GM12864 (cell line): ENCODE results near the gene RNF220.

Experiments used
- DNase-seq: peaks from one replicate; pipeline ENCODE4 v3.0.0-alpha.2; 2011; ENCODE audit warnings: low read depth
- H3K4me3 ChIP-seq: 2 replicates; pipeline ENCODE4 v1.5.1; 2011; ENCODE audit warnings: mild to moderate bottlenecking, low read depth, low read length, control low read depth
- TF ChIP-seq, protein P1 (sequence below): IDR thresholded peaks from 2 replicates; pipeline ENCODE4 v1.5.1; 2011; ENCODE audit warnings: low read depth, mild to moderate bottlenecking, moderate library complexity, low read length, control low read depth, inconsistent platforms; ENCODE audit errors: missing control alignments

Gene RNF220

DNA sequence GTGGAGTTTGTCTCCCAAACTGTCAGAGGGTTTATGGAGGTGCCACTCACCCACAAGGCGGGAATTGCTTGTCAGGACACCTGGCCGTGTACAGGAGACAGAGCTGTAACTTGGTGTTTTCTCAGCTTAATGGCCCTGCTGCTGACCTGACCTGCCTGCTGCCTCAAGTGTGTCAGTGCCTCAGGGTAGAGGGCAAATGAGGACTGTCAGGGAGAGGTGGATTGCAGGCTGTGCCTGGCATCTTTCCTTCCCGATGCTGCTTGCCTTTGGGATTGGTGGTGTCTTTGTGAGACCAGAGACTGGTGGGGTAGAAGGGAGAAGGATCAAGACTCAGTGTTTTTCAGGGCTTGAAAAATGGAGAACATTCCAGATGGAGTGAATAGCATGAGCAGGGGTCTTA is 237.9 kb downstream of the RNF220 start:
- TF ChIP-seq, protein P1, sequence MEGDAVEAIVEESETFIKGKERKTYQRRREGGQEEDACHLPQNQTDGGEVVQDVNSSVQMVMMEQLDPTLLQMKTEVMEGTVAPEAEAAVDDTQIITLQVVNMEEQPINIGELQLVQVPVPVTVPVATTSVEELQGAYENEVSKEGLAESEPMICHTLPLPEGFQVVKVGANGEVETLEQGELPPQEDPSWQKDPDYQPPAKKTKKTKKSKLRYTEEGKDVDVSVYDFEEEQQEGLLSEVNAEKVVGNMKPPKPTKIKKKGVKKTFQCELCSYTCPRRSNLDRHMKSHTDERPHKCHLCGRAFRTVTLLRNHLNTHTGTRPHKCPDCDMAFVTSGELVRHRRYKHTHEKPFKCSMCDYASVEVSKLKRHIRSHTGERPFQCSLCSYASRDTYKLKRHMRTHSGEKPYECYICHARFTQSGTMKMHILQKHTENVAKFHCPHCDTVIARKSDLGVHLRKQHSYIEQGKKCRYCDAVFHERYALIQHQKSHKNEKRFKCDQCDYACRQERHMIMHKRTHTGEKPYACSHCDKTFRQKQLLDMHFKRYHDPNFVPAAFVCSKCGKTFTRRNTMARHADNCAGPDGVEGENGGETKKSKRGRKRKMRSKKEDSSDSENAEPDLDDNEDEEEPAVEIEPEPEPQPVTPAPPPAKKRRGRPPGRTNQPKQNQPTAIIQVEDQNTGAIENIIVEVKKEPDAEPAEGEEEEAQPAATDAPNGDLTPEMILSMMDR, result no peak
- no peak overlapping the region for H3K4me3 ChIP-seq
- no peak for DNase-seq

DNA sequence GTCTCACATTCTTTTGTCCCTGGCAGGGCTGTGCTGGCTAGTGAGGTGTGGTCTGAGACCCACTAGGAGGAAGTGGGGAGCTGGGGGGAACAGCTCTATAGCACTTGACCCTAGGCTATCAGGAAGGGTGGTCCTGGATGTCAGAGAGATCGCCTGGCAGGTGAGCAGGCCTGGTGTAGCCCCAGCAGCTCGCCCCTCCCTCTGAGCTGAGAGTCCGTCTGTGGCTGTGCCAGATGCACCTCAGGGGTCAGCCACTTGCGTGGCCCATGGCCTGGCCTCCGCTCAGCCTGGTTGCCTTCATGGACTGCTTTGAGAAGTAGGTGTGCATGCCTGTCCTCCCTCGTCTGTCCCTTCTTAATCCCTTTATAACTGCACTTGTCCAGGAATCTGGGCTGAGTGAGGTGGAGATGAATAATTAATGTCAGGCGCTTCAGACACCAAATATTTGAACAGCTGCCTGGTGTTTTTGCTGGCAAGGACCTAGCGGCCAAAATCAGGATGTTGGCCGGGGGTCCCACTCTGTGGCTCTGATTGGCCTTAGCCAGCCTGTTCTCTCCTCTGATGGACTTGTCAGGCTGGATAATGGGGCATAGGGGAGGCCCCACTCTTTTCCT is 238.8 kb downstream of the RNF220 start:
- no peak for DNase-seq
- no peak overlapping the region for H3K4me3 ChIP-seq
- TF ChIP-seq, protein P1, result no peak

DNA sequence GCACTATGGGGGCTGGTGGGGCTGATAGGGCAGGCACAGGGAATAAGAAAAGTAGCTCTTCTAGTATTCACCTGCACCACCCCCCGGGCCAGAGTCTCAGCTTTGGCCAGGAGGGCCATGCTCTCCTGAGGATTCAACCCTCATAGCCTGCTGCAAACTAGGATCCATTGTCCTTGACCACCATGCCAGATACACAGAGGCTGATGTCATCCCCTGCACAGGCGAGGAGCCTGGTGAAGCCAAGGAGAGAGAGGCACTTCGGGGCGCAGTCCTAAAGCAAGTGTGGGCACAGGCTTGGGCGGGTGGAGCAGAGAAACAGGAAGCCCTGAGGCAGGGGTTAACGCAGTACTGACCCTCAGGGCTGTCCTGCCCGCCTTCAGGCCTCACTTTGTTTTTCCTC is 239.8 kb downstream of the RNF220 start:
- TF ChIP-seq, protein P1, result no peak
- no peak overlapping the region for H3K4me3 ChIP-seq
- no peak for DNase-seq

DNA sequence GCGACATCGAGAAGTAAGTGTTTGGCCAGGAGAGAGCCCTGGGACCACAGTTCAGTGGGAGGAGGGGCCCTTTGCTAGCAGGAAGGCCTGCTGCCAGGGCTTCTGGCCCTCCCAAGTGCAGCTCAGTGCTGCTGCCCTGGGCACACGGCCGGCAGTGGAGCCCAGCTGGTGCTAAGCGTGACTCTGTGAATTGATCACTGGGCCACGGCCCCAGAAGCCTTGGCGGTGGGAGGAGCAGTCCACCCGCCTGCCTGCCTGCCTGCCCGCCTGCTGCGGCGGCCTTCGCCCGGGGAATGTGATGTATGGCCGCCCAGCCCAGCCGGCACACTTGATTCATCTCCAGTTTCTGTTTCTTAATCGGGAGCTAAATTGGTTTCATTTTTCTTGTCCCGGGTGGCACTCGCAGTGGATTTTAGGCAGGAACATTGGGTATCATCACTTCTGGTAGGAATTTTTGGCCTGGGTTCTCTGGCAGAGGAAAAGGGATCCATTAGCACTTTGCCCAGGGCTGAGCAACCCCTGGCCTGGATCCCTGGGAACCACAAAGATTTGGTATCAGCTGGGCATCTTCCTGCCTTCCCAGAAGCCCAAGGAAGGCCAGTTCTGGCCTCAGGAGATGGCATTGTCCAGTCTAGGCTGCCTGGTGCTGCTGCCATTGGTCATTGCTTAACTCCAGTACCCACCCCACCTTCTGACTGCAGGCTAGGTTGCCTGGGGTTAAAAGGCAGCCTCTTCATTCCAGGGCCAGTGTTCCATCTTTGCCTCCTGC is 240.6 kb downstream of the RNF220 start:
- no peak overlapping the region for H3K4me3 ChIP-seq
- TF ChIP-seq, protein P1, result no peak
- no peak for DNase-seq

DNA sequence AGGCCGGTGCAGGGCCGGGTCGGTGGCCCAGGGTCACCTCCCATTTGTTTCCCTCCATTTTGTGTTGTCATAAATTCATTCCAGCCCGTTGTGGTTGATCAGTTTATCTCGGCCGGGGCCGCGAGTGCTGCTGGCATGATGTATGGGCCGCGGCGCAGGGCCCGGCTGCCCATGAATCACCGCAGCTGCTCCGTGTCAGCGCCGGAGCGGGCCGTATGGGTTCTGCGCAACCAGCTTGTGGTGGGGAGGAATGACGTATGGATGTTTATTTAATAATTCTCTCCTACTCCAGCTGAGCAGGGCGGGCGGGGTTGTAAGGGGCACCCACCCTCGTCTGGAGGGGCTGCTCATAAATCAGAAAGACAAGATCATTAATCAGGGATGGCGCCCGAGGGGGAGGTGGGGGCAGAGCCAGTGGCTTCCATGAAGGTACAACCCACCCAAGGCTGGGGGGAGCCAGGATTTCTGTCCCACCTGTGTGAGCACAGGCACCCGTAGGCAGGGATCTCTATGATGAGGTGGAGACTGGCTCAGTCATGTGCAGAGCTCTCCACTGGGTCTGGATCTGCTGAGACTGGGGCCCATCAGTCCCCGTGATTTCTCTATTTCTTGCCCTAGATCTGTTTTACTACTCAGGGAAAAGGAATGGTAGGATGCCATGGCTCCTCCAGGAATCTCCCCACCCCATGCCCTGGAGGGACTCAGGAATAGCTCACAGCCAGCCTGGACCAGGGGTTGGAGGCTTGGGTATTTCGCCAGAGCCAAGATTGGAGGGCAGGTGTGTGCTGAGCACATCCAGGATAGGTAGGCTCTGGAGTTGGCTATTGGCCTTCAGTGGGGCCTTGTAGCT is 241.4 kb downstream of the RNF220 start:
- no peak overlapping the region for H3K4me3 ChIP-seq
- DNase-seq, result no peak
- TF ChIP-seq, protein P1, result no peak

DNA sequence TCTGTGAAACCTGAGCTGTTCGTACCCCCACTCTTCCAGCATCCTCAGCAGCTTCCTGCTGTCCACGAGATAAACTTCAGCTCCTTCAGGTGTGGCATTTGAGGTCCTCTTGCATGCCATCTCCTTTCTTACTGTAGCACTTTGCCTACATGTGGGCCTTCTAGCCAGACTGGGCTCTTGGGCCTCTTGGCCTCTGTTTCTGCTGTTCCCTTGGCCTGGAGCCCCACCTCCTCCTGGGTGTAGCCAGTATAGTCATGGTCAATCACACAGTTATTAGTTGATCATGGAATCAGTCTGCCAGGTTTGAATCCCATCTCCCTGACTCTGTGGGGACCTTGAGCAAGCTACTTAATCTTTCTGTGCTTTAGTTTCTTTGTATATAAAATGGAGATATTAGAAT is 242.8 kb downstream of the RNF220 start:
- H3K4me3 ChIP-seq, result no peak overlapping the region
- no peak for DNase-seq
- TF ChIP-seq, protein P1, result no peak
